RWPE1 (cell line): ENCODE measurements around the gene IREB2.

Source experiments
- CTCF ChIA-PET: fragments of 350-600 bp; sonication (Branson Sonifier 250); formaldehyde crosslinking; extraction: SDS; loops from one replicate; lab custom pipeline; 2021; lab: Yijun Ruan, JAX
- POLR2A ChIA-PET: fragments of 400-600 bp; formaldehyde crosslinking; extraction: SDS; loops from one replicate; lab custom pipeline; 2020; ENCODE audit warnings: antibody characterized with exemption; ENCODE audit not compliant: low non-redundant PET; lab: Yijun Ruan, JAX
- DNase-seq: peaks from one replicate; pipeline ENCODE4 v3.0.0; 2012; ENCODE audit warnings: low spot score
- H3K27ac ChIP-seq: fragments of 450-650 bp; 2 replicates; pipeline ENCODE4 v1.5.1; 2017
- CTCF ChIP-seq: fragments of 450-650 bp; conservative IDR thresholded peaks from 2 replicates; pipeline ENCODE4 v1.5.1; 2017; ENCODE audit warnings: low read depth, mild to moderate bottlenecking

IREB2 gene

GRCh38 chr15:78448441-78449219 is 10.6 kb downstream of the IREB2 start:
- no peak for TF ChIP-seq CTCF
- no peak for DNase-seq
- POLR2A ChIA-PET: no interaction called here
- H3K27ac ChIP-seq: no peak overlapping the region; the same call in 1 of the 2 replicates
- CTCF ChIA-PET: interaction anchor here (0.7 kb wide), 1 partner anchor 42 kb away, joined by 4 read pairs; no protein-coding TSS in a partner anchor

GRCh38 chr15:78449220-78449999 is 11.4 kb downstream of the IREB2 start:
- no peak for TF ChIP-seq CTCF
- POLR2A ChIA-PET: no interaction called here
- no peak overlapping the region for H3K27ac ChIP-seq
- no peak for DNase-seq
- CTCF ChIA-PET: interaction anchor here (0.5 to 0.7 kb wide), 3 partner anchors 8 to 1246 kb away, joined by 3 to 4 read pairs (median 4); no protein-coding TSS in a partner anchor

- H3K27ac ChIP-seq: no peak overlapping the region
- no peak for TF ChIP-seq CTCF
- CTCF ChIA-PET: interaction anchor here (0.9 kb wide), 1 partner anchor 27 kb away, joined by 3 read pairs; no protein-coding TSS in a partner anchor
- POLR2A ChIA-PET: interaction anchor here (0.6 kb wide), 1 partner anchor 50 kb away, joined by 3 read pairs; no protein-coding TSS in a partner anchor
- DNase-seq: no peak
These were observed 12.4 kb downstream of the IREB2 start for GRCh38 chr15:78450285-78450858.

- no peak for DNase-seq
- POLR2A ChIA-PET: no interaction called here
- H3K27ac ChIP-seq: no peak overlapping the region
- CTCF ChIA-PET: interaction anchor here (0.7 kb wide), 1 partner anchor 49 kb away, joined by 3 read pairs; no protein-coding TSS in a partner anchor
- TF ChIP-seq CTCF: no peak
These were observed 14.5 kb downstream of the IREB2 start for GRCh38 chr15:78452485-78452884.

GRCh38 chr15:78453447-78453846 is 15.4 kb downstream of the IREB2 start:
- no peak for DNase-seq
- ChIA-PET POLR2A (no interaction called here), CTCF (interaction anchor here (0.7 kb wide), 1 partner anchor 462 kb away, joined by 4 read pairs; no protein-coding TSS in a partner anchor)
- TF ChIP-seq CTCF: no peak
- no peak overlapping the region for H3K27ac ChIP-seq

GRCh38 chr15:78454992-78455391 is 17.0 kb downstream of the IREB2 start:
- POLR2A ChIA-PET: no interaction called here
- DNase-seq: no peak

More at GRCh38 chr15:78454992-78455391, 17.0 kb downstream of the IREB2 start:
- CTCF ChIA-PET: no interaction called here
- TF ChIP-seq CTCF: no peak
- H3K27ac ChIP-seq: no peak overlapping the region
